SKM-1 treated with dmso at 0.1 percent for 144 hours (cell line): ENCODE measurements around the gene NBR1.
"Not testable (repeated sequence)": the region's sequence is repeated elsewhere in the genome, so short reads cannot be mapped to it uniquely, and the experiment has no call there.

Experiments used
- DNase-seq: peaks from one replicate; lab custom pipeline; 2025; ENCODE audit not compliant: unreplicated experiment; lab: John Stamatoyannopoulos, UW

NBR1 gene

DNA sequence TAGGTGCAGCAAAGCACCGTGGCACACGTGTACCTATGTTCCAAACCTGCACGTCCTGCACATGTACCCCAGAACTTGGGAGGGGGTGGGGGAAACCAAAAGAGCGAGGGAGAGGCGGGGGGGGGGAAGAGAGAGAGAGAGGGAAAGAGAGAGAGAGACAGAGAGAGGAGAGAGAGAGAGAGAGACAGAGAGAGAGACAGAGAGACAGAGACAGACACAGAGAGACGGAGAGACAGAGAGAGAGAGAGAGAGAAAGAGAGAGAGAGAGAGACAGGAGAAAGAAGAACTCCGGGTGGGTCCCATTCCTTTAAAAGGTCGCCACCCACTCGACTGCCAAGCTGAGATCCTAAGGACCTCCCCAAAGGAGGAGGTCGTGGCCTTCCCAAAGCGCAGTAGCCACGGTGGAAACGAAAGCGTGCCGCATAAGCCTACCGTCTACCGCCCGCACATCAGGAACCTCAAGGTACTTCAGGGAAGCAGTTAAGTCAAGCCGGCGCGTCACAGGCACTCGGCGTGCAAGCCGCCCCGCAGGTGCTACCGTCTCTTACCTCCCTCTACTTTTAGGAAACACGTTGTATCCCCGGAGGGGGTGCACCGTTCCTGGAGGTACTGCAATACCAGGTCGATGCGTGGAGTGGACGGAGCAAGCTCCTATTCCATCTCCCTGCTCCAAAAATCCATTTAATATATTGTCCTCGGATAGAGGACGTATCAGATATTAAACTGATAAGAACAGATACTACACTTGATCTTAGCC, 69.8 kb downstream of the NBR1 start:
- DNase-seq = not testable (repeated sequence)

DNA sequence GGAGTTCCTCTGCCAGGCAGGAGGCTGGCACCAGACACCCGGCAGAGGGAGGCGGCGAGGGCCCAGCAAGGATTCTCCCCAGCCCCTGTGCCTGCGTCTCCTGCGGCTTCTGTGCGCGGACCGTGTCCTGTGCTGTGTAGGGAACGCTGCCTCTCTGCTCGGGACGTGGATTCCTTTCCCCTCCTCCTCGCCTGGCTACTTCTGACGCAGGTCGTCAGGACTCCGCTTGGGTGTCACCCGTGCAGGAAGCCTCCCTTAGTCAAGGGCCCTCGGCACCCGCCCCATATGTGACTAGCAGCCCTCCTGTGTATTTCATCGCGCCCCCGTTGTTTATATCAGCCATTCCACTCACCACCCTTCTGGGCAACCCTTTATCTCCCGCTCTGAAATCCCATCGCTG, 75.4 kb downstream of the NBR1 start:
- DNase-seq = not testable (repeated sequence)
